MM.1S (cell line): ENCODE measurements around the gene HABP2.

Experiments used
- DNase-seq: peaks from one replicate; pipeline ENCODE4 v3.0.0-alpha.2; 2015
- H2AFZ ChIP-seq: fragments of 300-600 bp; sonication (generic); 2 replicates; pipeline ENCODE4 v1.6.0; 2016; ENCODE audit warnings: antibody characterized with exemption, low read length
- H3F3A ChIP-seq: fragments of 300-600 bp; sonication (generic); 2 replicates; pipeline ENCODE4 v1.6.1; 2016; ENCODE audit warnings: mild to moderate bottlenecking, antibody characterized with exemption, low read length, moderate library complexity, mixed read lengths; ENCODE audit not compliant: insufficient read depth
- H3K27ac ChIP-seq: fragments of 300-600 bp; sonication (generic); 2 replicates; pipeline ENCODE4 v1.5.1; 2016; ENCODE audit warnings: mild to moderate bottlenecking, low read length
- H3K27me3 ChIP-seq: fragments of 300-600 bp; sonication (generic); replicated peaks from 2 replicates; pipeline ENCODE4 v1.6.0; 2016; ENCODE audit warnings: low read length; ENCODE audit not compliant: insufficient read depth
- H3K36me3 ChIP-seq: fragments of 300-600 bp; sonication (generic); replicated peaks from 2 replicates; pipeline ENCODE4 v1.6.1; 2016; ENCODE audit warnings: mild to moderate bottlenecking, low read length, mixed read lengths; ENCODE audit not compliant: insufficient read depth
- H3K4me1 ChIP-seq: fragments of 300-600 bp; sonication (generic); 2 replicates; pipeline ENCODE4 v1.6.1; 2016; ENCODE audit warnings: low read length, mixed read lengths
- H3K4me2 ChIP-seq: fragments of 300-600 bp; sonication (generic); 2 replicates; pipeline ENCODE4 v1.6.0; 2016; ENCODE audit warnings: low read depth, low read length
- H3K4me3 ChIP-seq: fragments of 300-600 bp; sonication (generic); 2 replicates; pipeline ENCODE4 v1.5.1; 2016; ENCODE audit warnings: low read length, mixed read lengths
- H3K79me2 ChIP-seq: fragments of 300-600 bp; sonication (generic); 2 replicates; pipeline ENCODE4 v1.6.1; 2016; ENCODE audit warnings: mixed run types, low read length, mixed read lengths
- H3K9ac ChIP-seq: fragments of 300-600 bp; sonication (generic); 2 replicates; pipeline ENCODE4 v1.6.1; 2016; ENCODE audit warnings: low read length, mixed read lengths
- H3K9me2 ChIP-seq: fragments of 300-600 bp; sonication (generic); replicated peaks from 2 replicates; pipeline ENCODE4 v1.6.1; 2016; ENCODE audit warnings: mild to moderate bottlenecking, low read length, mixed read lengths; ENCODE audit not compliant: insufficient read depth
- H3K9me3 ChIP-seq: fragments of 300-600 bp; sonication (generic); replicated peaks from 2 replicates; pipeline ENCODE4 v1.6.1; 2016; ENCODE audit warnings: mild to moderate bottlenecking, low read length, mixed read lengths; ENCODE audit not compliant: insufficient read depth
- H4K20me1 ChIP-seq: fragments of 300-600 bp; sonication (generic); 2 replicates; pipeline ENCODE4 v1.6.1; 2016; ENCODE audit warnings: mild to moderate bottlenecking, low read length, moderate library complexity, mixed read lengths; ENCODE audit not compliant: insufficient read depth
- EZH2 ChIP-seq: fragments of 300-600 bp; sonication (generic); optimal IDR thresholded peaks from 2 replicates; pipeline ENCODE3; 2017; ENCODE audit warnings: low read depth, mild to moderate bottlenecking, antibody characterized with exemption, low read length, mixed read lengths
- EZH2phosphoT487 ChIP-seq: fragments of 300-600 bp; sonication (generic); IDR thresholded peaks from 2 replicates; pipeline ENCODE4 v1.6.1; 2018; ENCODE audit warnings: antibody characterized with exemption, low read length
- TF ChIP-seq, protein P1 (sequence below): fragments of 300-600 bp; sonication (generic); IDR thresholded peaks from 2 replicates; pipeline ENCODE4 v1.5.1; 2016; ENCODE audit warnings: antibody characterized with exemption, low read length, mixed read lengths

Gene HABP2

DNA sequence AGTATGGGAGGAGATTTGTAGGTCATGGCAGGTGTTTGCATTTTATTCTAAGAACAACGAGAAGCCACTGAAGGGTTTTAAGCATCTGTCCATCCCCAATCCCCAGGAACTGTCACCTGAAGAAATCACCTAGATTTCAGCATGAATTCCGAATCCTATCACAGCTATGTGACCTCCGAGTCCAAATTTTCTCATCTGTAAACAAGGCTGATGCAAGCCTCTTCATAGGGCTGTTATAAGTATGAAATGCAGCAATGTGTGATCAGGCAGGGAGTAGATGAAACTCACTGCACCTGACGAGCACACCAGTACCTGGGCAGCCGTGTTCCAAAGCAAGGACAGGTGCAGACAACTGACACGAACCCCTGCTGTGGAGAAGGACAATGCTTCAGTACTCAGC, 14.0 kb downstream of the HABP2 start:
- Histone ChIP-seq H3K4me1 (no peaks in the 10 kb centered on the region), H3K9me3 (no peaks in the 10 kb centered on the region), H3K27me3 (no peaks in the 10 kb centered on the region), H3K36me3 (no peaks in the 10 kb centered on the region), H3K9ac (no peak overlapping the region), H3K79me2 (no peaks in the 10 kb centered on the region), H3K27ac (no peak overlapping the region), H3K4me3 (no peak overlapping the region), H2AFZ (no peak overlapping the region), H3K4me2 (no peak overlapping the region), H3K9me2 (no peaks in the 10 kb centered on the region), H3F3A (no peaks in the 10 kb centered on the region), H4K20me1 (no peaks in the 10 kb centered on the region)
- no peak for TF ChIP-seq EZH2phosphoT487
- TF ChIP-seq EZH2, result no peak
- TF ChIP-seq, protein P1, sequence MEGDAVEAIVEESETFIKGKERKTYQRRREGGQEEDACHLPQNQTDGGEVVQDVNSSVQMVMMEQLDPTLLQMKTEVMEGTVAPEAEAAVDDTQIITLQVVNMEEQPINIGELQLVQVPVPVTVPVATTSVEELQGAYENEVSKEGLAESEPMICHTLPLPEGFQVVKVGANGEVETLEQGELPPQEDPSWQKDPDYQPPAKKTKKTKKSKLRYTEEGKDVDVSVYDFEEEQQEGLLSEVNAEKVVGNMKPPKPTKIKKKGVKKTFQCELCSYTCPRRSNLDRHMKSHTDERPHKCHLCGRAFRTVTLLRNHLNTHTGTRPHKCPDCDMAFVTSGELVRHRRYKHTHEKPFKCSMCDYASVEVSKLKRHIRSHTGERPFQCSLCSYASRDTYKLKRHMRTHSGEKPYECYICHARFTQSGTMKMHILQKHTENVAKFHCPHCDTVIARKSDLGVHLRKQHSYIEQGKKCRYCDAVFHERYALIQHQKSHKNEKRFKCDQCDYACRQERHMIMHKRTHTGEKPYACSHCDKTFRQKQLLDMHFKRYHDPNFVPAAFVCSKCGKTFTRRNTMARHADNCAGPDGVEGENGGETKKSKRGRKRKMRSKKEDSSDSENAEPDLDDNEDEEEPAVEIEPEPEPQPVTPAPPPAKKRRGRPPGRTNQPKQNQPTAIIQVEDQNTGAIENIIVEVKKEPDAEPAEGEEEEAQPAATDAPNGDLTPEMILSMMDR, result no peak
- no peak for DNase-seq

DNA sequence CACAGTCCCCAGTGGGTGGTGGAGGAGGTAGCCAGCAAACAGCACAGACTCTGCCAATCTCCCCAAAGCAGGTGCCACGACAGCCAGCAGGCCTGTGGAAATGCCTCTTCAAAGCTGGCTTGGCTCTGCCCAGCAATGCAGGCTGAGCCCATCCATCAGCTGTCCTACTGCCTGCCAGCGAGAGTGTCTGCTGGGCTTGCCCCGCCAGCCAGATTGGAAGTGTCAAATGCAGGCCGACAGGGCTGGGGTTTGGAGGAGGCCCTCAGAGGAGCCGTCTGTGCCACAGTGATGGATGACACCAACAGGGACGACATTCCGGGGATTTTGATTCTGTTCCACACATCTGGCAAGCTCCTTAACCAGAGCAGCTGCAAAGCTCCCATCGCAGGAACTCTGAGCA, 16.7 kb downstream of the HABP2 start:
- Histone ChIP-seq H4K20me1 (no peaks in the 10 kb centered on the region), H2AFZ (no peak overlapping the region), H3K9ac (no peak overlapping the region), H3F3A (no peaks in the 10 kb centered on the region), H3K27ac (no peak overlapping the region), H3K4me3 (no peak overlapping the region), H3K27me3 (no peaks in the 10 kb centered on the region), H3K9me3 (no peaks in the 10 kb centered on the region), H3K4me1 (no peaks in the 10 kb centered on the region), H3K4me2 (no peak overlapping the region), H3K79me2 (no peaks in the 10 kb centered on the region), H3K9me2 (no peaks in the 10 kb centered on the region), H3K36me3 (no peaks in the 10 kb centered on the region)
- TF ChIP-seq EZH2phosphoT487 (no peak), EZH2 (no peak)
- TF ChIP-seq, protein P1, result no peak
- no peak for DNase-seq

DNA sequence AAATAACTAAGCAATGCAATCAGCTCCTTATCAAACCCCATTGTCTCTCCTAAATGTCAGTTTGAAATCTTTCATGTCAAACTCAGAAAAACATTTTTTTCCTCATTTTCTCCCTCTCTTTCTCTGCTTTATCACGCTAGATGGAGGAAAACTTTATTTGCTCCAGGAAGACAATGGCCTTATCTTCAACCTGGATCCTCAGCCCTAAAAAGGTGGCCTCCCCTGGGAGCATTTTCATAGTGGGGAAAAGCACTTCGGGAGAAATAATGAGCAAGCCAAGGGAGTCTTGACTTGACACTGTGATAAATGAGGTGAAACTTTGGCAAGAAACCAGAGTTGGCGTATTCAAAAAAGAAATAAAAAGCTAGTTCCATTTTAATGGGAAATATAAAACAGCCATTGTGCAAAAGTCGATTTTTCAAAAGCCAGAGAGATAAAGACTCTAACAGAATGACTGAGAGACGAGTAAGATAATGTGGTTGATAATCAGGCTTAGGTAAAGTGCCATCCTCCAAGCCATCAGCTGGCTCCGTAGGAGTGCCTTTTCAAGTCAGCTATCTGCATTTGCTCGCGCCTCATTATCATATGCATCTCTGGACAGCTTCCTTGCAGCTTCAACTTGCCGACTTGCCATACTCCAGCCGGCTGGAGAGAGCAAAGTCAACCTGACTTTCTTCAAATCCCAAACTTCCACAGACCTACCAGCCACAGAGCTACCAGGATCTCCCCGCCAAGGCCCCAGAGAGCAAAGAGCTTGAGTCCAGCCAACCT, 19.9 kb downstream of the HABP2 start:
- H3K4me1 ChIP-seq, result no peaks in the 10 kb centered on the region
- H3K9ac ChIP-seq, result no peak overlapping the region
- no peaks in the 10 kb centered on the region for H3K27me3 ChIP-seq
- no peak overlapping the region for H3K4me2 ChIP-seq
- no peak overlapping the region for H3K27ac ChIP-seq
- TF ChIP-seq EZH2, result no peak
- no peak for TF ChIP-seq EZH2phosphoT487
- TF ChIP-seq, protein P1, result no peak
- H3F3A ChIP-seq, result no peaks in the 10 kb centered on the region
- no peaks in the 10 kb centered on the region for H3K9me3 ChIP-seq
- no peaks in the 10 kb centered on the region for H3K9me2 ChIP-seq
- no peaks in the 10 kb centered on the region for H4K20me1 ChIP-seq
- H3K4me3 ChIP-seq, result no peak overlapping the region
- no peak overlapping the region for H2AFZ ChIP-seq
- no peak for DNase-seq
- H3K36me3 ChIP-seq, result no peaks in the 10 kb centered on the region
- H3K79me2 ChIP-seq, result no peaks in the 10 kb centered on the region
